Stimulated activated CD8-positive, alpha-beta memory T cell treated with anti-CD3 and anti-CD28 coated beads, Interleukin-15, amount 100 ng/mL, for 24 hours (primary cell): ENCODE results near the gene PSTK.

Experiments
- DNase-seq: peaks from one replicate; pipeline ENCODE4 v3.0.0-alpha.2; 2020; ENCODE audit warnings: low read depth

The PSTK gene

GRCh38 chr10:122980209-122981065 is at the start of gene PSTK:
Gene PSTK, plus strand, starts transcription at chr10:122980401. Its CDS starts 79 bp downstream, at chr10:122980480.
- DNase-seq = peak; percentile 70

GRCh38 chr10:122931088-122931906 is 48.9 kb upstream of the PSTK start:
- DNase-seq = no peak

- DNase-seq = no peak
Observed at GRCh38 chr10:122939133-122939855, 40.9 kb upstream of the PSTK start.

DNA sequence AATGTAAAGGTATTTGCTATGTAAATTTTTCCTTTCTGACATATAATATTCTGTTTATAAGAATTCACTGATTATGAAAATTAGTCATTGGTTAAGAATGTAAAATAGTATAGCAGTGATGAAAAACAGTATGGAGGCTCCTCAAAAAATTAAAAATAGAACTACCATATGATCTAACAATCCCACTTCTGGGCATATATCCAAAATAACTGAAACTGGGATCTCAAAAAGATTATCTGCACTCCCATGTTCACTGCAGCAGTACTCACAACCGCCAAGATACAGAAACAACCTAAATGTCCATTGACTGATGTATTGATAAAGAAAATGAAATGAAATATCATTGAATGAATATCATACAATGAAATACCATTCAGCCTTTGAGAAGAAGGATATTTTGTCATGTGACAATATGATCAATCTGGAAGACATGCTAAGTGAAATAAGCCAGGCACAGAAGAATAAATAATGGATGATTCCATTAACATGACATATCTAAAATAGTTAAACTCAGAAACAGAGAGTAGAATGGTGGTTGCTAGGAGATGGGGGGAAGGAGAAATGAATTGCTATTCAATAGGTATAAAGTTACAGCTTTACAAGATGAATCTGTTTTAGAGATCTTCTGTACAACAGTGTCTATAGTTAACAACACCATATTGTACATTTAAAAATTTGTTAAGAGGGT is 40.2 kb upstream of the PSTK start:
- DNase-seq = no peak

DNA sequence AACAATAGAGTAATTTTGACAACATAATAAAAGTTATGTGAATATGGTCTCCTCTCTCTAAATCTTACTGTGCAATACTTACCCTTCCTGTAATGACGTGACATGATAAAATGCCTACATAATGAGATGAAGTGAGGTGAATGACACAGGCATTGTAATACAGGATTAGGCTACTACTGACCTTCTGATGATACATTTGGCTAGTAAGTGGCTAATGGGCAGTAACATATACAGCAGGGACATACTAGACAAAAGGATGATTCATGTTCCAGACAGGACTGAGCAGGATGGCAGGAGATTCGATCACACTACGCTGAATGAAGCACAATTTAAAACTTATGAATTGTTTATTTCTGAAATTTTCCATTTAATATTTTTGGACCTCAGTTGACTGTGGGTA is 30.9 kb upstream of the PSTK start:
- DNase-seq = no peak

DNA sequence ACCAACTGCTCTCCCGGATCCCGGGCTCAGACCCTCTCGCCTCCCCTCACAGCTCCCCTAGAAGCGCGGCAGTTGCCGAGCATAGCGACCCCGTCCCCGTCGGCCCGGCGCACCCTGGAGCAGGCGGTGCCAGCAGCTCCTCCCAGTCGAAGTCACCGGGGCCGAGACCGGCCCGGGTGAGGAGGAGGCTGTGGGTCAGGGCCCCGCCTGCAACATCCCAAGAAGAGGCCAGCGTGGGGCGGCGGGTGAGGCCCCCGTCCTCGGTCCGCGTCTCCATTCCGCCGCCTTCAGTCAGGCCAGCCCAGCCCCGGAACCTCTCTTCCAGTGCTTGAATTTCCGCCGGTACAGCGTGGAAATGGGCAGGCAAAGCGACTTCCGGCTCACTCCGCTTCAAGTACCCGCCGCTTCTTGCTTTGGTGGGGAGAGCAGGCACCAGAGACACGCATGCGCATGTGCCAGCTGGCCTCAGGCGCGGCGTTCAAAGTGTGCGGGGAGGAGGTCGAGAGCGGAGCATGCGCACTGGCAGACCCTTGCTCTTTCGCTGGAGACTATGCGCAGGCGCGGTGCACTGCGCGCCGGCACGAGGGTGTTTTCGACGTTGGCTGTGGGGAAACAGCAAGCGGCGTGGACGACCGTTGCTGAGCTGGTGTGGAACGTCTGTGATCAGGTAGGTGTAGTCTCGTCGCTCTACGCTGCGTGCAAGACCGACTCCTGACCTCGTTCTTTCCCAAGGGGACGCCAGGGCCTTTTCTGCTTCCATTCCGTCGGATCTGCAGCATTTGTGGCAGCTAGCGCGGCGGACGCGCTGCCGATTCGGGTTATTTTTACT is 26.1 kb upstream of the PSTK start, which contains the start of gene C10orf88:
C10orf88 (minus strand) TSS at position 326 of the 829 bp plus-strand sequence; CDS start at position 277, 49 bp downstream.
- peak; percentile 93 for DNase-seq

DNA sequence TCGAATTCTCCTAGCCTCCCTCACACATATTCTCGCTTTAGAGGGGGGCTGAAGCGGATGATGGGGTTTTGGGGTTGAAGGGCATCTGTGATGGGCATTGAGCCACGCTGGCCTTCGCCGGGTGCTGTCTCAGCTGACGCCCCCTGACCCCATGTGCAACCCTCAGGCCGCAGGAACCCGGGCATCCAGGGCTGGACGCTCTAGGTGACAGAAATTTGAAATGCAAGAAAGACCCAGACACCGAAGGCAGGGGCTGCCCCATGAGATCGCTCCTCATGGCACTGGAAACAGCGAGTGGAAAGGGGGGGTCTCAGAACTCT is 25.5 kb upstream of the PSTK start:
- no peak for DNase-seq

GRCh38 chr10:122955892-122956291 is 24.3 kb upstream of the PSTK start:
- DNase-seq = no peak

DNA sequence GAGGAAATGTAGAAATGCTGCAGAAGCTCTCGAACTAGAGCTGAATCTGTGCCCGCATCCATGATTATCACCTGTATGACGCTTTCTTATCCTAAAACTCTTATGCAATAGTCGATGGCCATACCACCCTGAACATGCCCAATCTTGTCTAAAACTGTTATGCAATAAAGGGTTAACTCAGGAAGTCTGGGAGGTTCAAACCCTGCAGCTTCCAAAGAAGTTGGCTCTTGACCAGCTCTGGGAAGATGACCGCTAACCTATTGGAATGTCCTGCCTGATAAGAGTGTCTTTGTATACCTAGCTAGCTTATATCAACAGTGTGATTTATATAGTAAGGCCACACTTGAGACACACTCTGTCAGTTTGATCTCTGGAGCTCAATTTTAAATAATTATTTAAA is 22.7 kb upstream of the PSTK start:
- DNase-seq = no peak

DNA sequence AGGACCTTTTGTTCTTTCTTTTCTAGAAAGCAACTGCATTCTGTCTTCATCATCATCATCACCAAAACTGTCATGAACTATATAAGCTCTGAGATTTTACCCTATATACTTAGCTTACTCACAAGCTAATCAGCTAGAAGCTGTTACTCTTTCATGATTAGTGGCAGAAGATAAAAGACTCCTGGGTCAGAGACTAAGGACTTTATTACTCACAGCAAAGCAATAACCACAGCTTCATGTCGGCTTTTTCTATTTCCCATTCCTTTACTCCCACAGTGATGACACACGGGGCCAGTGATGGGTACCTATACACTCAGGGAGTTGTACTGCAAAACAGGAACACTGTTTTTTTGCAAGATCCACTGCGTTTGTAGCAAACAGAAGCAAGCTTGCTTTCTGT is 17.8 kb upstream of the PSTK start:
- DNase-seq = no peak

- DNase-seq = no peak
Observed at GRCh38 chr10:122966879-122967278, 13.3 kb upstream of the PSTK start.

- DNase-seq = no peak
Observed at GRCh38 chr10:122968698-122969097, 11.5 kb upstream of the PSTK start.

GRCh38 chr10:122974023-122974422 is 6.2 kb upstream of the PSTK start:
- no peak for DNase-seq

DNA sequence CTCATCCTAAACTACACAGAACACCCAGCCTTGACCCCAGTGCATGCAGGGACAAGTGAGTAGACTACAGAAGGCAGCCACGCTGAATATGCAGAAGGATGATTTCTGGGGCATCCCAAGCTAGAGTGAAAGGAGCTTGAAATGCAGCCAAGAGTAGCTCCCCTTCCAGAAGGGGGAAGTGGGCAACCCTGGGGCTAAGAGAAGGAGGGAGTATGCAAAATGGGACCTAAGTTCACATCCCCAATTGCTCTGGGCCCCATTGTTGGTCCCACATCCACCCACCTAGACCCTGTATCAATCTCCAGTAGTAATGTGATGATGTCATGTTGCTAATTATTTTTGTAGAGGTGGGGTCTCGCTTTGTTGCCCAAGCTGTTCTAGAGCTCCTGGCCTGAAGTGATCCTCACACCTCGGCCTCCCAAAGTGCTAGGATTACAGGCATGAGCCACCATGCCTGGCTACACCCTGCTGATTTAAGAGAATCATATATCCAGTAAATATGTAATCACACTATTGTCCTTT is 5.6 kb upstream of the PSTK start:
- no peak for DNase-seq

DNA sequence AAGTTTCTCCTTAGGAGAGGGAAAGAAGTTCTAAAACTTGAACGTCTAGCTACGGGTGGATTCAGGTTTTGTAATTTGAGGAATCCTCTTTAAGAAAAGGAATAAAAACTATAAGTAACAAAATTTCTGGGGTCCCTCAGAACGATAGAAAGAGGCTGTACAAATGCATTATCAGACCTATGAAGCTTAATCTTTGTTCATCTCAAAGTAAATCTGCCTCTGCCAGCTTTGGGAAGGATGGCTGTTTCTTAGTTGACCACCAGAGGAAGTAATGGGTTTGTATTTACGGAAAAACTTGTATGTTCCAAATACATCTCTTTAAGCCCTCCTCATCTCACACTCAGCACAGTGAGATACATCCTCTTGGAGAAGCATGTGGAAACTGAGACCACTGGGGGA is 864 bp downstream of the PSTK start:
- DNase-seq = no peak

- no peak for DNase-seq
Observed at GRCh38 chr10:122983898-122984297, 3.7 kb downstream of the PSTK start.

DNA sequence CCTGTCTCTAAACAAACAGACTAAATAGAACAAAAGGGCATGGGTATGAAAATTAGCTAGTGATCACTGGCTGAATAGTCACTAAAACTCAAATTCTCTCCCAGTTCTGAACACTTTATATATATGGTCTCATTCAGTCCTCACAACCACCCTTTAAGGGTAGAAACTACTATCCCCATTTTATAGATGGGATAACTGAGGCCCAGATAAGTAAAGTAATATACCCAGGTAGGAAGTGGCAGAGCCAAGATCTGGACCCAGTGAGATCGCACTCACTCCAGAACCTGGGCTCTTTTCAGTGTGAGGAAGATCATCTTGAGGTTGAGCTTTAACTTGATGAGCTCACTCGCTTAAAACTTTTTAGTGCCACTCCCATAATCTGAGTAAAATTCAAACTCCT is 4.5 kb downstream of the PSTK start:
- no peak for DNase-seq

- no peak for DNase-seq
Observed at GRCh38 chr10:122986335-122986734, 6.1 kb downstream of the PSTK start.

DNA sequence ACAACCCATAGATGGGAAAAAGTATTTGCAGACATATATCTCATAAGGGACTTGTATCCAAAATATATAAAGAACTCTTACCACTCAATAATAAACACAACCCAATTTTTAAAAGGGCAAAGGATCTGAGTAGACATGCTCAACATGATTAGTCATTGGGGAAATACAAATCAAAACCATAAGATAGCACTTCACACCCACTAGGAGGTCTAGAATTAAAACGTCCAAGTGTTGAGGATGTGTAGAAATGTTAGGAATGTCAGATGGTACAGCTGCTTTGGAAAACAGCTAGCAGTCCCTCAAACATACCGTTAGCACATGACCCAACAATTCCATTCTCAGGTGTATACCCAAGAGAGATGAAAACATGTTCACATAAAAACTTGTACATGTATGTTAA is 8.3 kb downstream of the PSTK start:
- no peak for DNase-seq

DNA sequence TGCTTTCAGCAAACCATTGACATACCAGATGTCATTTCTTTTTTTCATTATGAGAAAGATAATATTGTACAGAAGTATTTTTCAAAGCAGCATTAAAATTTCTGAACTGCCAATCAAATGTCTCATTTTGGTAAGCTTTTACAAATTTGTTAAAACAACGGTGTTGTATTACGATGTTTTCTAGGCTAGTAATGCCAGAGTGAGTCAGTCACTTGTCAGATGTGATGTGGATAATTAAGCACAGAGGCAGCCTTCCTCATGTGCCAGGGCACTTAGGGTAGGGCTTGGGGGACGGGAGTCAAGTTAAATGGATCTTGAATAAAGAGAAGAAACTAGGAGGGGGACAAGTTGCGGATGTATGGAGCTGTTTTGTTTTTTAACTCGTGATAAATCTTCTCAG is 10.1 kb downstream of the PSTK start:
- no peak for DNase-seq

- DNase-seq = no peak
Observed at GRCh38 chr10:122992031-122992585, 11.9 kb downstream of the PSTK start.
